ENCODE measurements around the gene MYO5A.
A peak's percentile ranks its signal among the peaks of the same experiment; 100 is the strongest.
"Not testable (repeated sequence)": the region's sequence is repeated elsewhere in the genome, so short reads cannot be mapped to it uniquely, and the experiment has no call there.

MYO5A gene

DNA sequence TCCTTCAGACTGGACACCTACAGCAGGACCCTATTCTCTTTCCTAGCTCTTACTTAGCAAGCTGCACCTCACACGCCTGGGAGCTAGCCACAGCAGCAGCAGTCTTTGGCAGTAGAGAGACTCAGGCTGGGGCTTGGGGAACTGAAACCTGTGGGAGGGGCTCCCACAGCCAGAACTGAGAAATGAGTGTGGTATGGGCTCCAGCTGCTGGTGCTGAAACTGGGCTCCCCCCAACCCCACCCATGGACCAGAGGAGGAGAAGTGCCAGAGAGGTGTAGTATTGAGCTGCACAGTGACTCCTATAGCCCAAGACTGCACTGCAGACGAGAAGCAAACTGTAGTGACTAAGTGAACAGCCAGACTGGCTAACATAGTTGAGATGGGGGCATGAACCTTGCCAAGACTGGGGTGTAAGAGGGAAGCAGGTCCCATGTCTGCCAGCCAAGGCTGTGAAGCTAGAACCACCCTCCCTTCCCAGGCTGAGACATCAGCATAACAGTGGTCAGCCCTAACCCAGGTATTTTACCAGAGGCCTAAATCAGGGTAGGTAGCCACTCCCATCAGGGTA lies 62.5 kb downstream of the MYO5A start:
- peak; percentile 35 to 60 (median 57) for DNase-seq (ENCODE audit: low read depth in 2 of 3, low spot score in 1 of 3)

DNA sequence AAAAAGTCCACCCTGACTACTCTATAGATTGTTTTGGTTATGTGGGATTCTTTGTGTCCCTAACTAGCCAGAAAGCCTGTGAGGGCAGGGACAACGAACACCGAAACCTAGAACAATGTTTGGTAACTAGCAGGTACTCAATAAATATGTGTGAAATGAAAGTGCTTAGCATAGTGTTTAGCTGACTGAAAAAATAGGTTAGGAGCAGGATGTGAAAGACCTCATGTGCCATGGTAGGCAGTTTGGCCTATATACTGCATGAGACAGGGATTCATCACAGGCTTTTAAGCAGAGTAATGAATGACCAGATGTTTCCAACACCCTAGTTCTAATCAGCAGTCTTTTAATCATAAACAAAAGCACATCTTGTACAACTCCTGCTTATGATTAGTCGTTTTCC lies 64.2 kb downstream of the MYO5A start:
- no peak for DNase-seq (ENCODE audit: low read depth in 2 of 3, low spot score in 1 of 3)

GRCh38 chr15:52464040-52464439 lies 64.6 kb downstream of the MYO5A start:
- no peak for DNase-seq (ENCODE audit: low read depth in 2 of 3, low spot score in 1 of 3)

GRCh38 chr15:52463638-52464037 lies 65.0 kb downstream of the MYO5A start:
- no peak for DNase-seq (ENCODE audit: low read depth in 2 of 3, low spot score in 1 of 3)

DNA sequence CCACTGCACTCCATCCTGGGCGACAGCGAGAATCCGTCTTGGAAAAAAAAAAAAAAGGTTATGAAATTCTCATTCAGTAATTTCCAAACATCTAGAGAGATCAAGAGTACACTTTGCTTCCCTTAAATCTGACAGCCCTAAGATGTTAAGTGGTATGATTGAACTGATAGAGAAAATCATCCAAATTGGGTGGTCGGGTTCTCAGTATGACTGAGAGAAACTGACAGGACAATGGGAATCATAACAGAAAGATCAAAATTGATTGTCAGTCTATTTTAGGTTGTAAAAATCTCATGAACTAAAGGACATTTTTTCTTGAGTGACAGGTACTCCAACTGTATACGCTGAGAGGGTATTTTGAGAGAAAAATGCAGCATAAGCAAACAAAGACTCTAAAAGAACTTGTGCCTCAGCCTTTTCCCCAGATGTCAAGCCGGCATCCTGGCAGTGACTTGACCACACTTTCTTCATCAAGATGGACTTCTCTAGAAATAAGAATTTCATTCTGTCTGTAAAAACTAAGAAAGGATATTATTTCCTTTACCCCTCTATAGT lies 65.8 kb downstream of the MYO5A start:
- DNase-seq (ENCODE audit: low read depth in 2 of 3, low spot score in 1 of 3), result no peak

DNA sequence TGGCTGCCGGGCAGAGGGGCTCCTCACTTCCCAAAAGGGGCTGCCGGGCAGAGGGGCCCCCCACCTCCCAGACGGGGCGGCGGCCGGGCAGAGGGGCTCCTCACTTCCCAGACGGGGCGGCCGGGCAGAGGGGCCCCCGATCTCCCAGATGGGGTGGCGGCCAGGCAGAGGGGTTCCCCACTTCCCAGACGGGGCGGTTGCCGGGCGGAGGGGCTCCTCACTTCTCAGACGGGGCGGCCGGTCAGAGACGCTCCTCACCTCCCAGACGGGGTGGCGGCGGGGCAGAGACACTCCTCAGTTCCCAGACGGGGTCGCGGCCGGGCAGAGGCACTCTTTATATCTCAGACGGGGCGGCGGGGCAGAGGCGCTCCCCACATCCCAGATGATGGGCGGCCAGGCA lies 69.0 kb downstream of the MYO5A start:
- not testable (repeated sequence) for DNase-seq (ENCODE audit: low read depth in 2 of 3, low spot score in 1 of 3)

DNA sequence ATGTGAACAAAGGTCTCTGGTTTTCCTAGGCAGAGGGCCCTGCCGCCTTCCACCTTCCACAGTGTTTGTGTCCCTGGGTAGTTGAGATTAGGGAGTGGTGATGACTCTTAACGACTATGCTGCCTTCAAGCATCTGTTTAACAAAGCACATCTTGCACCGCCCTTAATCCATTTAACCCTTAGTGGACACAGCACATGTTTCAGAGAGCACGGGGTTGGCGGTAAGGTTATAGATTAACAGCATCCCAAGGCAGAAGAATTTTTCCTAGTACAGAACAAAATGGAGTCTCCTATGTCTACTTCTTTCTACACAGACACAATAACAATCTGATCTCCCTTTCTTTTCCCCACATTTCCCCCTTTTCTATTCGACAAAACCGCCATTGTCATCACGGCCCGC lies 69.4 kb downstream of the MYO5A start:
- not testable (repeated sequence) for DNase-seq (ENCODE audit: low read depth in 2 of 3, low spot score in 1 of 3)

DNA sequence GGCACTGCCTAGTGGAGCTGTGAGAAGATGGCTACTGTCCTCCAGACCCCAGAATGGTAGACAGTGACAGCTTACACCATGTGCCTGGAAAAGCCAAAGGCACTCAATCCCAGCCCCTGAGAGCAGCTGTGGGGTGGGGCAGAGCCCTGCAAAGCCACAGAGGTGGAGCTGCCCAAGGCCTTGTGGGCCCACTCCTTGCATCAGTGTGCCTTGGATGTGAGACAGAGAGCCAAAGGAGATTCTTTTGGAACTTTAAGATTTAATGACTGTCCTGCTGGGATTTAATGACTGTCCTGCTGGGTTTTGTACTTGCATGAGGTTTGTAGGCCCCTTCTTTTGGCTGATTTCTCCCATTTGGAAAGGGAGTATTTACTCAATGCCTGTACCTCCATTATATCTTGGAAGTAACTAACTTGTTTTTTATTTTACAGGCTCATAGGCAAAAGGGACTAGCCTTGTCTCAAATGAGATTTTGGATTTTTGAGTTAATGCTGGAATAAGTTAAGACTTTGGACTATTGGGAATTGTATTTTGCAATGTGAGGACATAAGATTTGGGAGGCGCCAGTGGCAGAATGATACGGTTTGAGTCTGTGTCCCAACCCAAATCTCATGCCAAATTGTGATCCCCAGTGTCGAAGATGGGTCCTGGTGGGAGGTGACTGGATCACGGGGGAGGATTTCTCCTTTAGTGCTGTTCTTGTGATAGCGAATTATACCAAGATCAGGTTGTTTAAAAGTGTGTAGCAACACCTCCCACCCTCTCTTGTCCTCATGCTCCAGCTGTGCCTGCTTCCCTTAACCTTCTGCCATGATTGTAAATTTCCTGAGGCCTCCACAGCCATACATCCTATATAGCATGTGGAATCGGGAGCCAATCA lies 80.4 kb downstream of the MYO5A start:
- DNase-seq (ENCODE audit: low read depth in 2 of 3, low spot score in 1 of 3), result no peak

GRCh38 chr15:52445954-52446353 lies 82.7 kb downstream of the MYO5A start:
- DNase-seq (ENCODE audit: low read depth in 2 of 3, low spot score in 1 of 3), result no peak

DNA sequence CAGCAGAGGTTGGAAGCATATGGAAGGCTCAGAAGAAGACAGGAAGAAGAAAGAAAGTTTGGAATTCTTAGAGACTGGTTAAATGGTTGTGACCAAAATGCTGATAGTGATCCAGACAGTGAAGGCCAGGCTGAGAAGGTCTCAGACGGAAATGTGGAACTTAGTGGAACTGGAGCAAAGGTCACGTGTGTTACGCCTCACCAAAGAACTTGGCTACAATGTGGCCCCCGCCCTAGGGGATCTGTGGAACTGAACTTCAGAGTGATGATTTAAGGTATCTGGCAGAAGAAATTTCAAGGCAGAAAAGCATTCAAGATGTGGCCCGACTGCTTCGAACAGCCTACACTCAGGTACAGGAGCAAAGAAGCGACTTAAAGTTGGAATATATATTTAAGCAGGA lies 83.1 kb downstream of the MYO5A start:
- DNase-seq (ENCODE audit: low read depth in 2 of 3, low spot score in 1 of 3), result no peak

DNA sequence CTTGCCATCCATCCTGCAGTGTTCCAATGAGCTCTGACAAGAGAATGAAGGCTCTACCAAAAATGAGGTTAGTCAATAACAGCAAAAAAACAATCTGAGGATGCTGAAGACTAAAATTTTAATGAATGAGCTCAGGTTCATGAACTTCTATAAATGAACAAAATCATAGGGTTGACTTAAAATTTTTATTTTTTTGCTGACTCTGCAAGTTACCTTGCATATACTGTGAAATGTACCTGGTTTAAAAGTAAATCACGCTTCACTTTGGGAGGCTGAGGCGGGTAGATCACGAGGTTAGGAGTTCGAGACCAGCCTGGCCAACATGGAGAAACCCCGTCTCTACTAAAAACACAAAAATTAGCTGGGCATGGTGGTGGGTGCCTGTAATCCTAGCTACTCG lies 85.5 kb downstream of the MYO5A start:
- not testable (repeated sequence) for DNase-seq (ENCODE audit: low read depth in 2 of 3, low spot score in 1 of 3)

GRCh38 chr15:52441841-52442240 lies 86.8 kb downstream of the MYO5A start:
- no peak for DNase-seq (ENCODE audit: low read depth in 2 of 3, low spot score in 1 of 3)

- no peak for DNase-seq (ENCODE audit: low read depth in 2 of 3, low spot score in 1 of 3)
Measured at GRCh38 chr15:52440946-52441345, 87.7 kb downstream of the MYO5A start.

GRCh38 chr15:52440414-52440813 lies 88.3 kb downstream of the MYO5A start:
- DNase-seq (ENCODE audit: low read depth in 2 of 3, low spot score in 1 of 3), result peak in 1 of 3 donors; percentile 14

DNA sequence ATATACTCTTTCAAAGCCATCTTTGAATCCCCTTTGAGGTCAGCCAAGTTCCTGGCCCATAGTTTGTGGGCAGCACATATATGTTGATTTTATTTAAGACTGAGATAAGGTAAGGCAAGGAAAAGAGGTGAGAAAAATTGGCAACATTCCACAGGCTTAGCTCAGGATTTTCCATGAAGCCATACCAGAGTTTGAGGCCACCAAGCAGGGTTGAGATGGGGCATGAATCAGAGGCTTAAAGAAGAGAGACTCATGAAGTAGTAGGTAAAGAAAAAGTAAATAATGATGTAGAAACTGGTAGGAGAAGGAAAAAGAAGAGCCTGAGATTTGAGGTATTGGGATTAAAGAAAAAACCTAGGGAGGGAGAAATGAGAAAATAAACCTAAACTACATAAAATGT lies 89.2 kb downstream of the MYO5A start:
- no peak for DNase-seq (ENCODE audit: low read depth in 2 of 3, low spot score in 1 of 3)

DNA sequence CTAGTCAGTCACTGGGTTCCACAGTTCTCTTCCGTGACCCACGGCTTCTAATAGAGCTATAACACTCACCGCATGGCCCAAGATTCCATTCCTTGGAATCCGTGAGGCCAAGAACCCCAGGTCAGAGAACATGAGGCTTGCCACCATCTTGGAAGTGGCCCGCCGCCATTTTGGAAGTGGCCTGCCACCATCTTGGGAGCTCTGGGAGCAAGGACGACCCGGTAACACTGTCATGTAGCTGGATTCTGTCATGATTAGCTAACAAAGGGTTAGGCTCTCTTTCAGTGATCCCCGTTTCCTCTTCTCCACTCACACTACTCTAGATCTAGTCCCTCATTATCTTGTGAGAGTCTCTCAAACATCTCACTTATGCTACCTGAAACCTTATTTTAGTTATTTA lies 89.6 kb downstream of the MYO5A start:
- not testable (repeated sequence) for DNase-seq (ENCODE audit: low read depth in 2 of 3, low spot score in 1 of 3)

- no peak for DNase-seq (ENCODE audit: low read depth in 2 of 3, low spot score in 1 of 3)
Measured at GRCh38 chr15:52438047-52438446, 90.6 kb downstream of the MYO5A start.

DNA sequence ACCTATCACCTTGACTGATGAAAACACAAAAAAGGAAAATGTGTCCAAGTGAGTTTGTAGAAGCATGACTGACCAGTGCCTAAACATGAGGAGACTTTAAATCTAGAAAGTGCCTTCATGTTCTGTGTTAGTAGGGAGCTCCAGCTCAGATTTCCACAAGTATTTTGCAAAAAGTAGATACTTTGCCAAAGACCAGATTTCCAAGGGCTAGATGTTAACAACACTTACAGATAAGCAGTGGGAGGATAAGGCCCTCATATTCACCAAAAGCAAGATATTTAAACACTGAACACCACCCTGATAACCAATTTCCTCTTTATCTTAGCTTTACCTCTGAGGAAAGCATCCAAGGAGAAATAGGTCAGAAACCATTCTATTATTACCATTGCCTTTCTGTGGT lies 91.0 kb downstream of the MYO5A start:
- no peak for DNase-seq (ENCODE audit: low read depth in 2 of 3, low spot score in 1 of 3)

GRCh38 chr15:52436981-52437380 lies 91.7 kb downstream of the MYO5A start:
- no peak for DNase-seq (ENCODE audit: low read depth in 2 of 3, low spot score in 1 of 3)

GRCh38 chr15:52434885-52435284 lies 93.8 kb downstream of the MYO5A start:
- DNase-seq (ENCODE audit: low read depth in 2 of 3, low spot score in 1 of 3), result no peak

DNA sequence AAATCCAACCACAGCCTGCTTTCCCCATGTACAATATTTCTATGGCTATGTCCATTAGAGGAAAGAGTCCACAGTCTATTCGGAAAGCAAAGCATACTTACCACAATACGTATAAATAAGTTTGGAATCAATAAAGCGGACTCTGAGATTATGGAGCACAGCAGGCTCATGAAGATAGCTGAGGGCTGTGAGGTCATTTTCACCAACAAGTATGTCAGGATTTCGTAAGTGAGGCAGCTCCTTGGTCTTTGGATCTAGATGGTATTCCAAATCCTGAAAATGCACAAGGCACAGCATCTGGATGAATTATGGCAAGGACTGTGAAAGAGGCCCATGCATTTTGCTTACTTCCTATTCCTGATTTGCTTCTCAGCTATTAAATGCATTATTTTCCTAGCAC lies 100.4 kb downstream of the MYO5A start:
- no peak for DNase-seq (ENCODE audit: low read depth in 2 of 3, low spot score in 1 of 3)

DNA sequence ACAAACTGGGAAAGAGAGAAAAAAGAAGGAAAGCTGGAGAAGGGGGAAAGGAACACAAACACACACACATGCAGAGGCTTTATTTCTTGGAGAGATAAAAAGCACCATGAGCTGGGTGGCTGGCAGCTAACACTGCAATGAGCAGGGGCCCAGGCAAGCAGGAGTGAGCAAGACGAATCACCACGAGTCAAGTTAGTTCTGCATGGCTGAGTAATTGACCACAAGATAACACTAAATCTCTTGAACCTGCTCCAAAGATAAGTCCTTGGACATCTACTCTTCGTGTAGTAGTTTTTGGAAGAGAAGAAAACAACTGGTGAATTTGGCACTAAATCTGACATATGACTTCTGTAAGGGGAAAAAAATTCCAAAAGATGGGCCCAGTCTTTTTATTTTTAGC lies 100.9 kb downstream of the MYO5A start:
- no peak for DNase-seq (ENCODE audit: low read depth in 2 of 3, low spot score in 1 of 3)

Data from stimulated activated CD4-positive, alpha-beta T cell treated with anti-CD3 and anti-CD28 coated beads, Interleukin-12 subunit alpha, Interleukin-12 subunit beta, amount 100 ng/mL, for 48 hours (primary cell).